H1 (cell line): ENCODE measurements around the gene COL25A1. TPM values are rescaled to one million over a fixed set of nuclear protein-coding genes. Genes with fewer than 3 reads are reported as not detected.

Experiments
- CTCF ChIA-PET: fragments of 300-600 bp; sonication (Branson Sonifier 250); formaldehyde crosslinking; loops from one replicate; lab custom pipeline; 2021; ENCODE audit not compliant: partially characterized antibody; lab: Charles Lee
- POLR2A ChIA-PET: fragments of 300-600 bp; sonication (Branson Sonifier 250); formaldehyde crosslinking; loops from one replicate; lab custom pipeline; 2021; ENCODE audit warnings: inconsistent platforms; ENCODE audit not compliant: partially characterized antibody; lab: Charles Lee
- DNase-seq, 2 experiments: peaks; one replicate each; pipeline versions ENCODE4 v3.0.0 to v3.0.0-alpha.2; 2010 to 2022; ENCODE audit warnings: low spot score in 2 of 2, low read depth in 1 of 2, mixed read lengths in 1 of 2
- FAIRE-seq: peaks from 2 replicates; lab custom pipeline; 2011; peaks lifted over from hg19 to GRCh38; lab: Jason Lieb, UNC
- H2AFZ ChIP-seq: 2 replicates; pipeline ENCODE4 v1.8.1; 2012; ENCODE audit warnings: low read length, inconsistent platforms
- H2AK5ac ChIP-seq: 2 replicates; pipeline ENCODE4 v1.6.1; 2013; ENCODE audit warnings: low read depth, low read length
- H2BK120ac ChIP-seq: replicated peaks from 2 replicates; pipeline ENCODE3; 2013; ENCODE audit warnings: low read depth, low read length, inconsistent platforms
- H2BK12ac ChIP-seq: 2 replicates; pipeline ENCODE4 v1.6.1; 2013; ENCODE audit warnings: low read depth, low read length
- H2BK15ac ChIP-seq: 2 replicates; pipeline ENCODE4 v1.6.1; 2013; ENCODE audit warnings: low read length
- H2BK20ac ChIP-seq: 2 replicates; pipeline ENCODE4 v1.6.1; 2013; ENCODE audit warnings: low read length
- H2BK5ac ChIP-seq: 2 replicates; pipeline ENCODE4 v1.6.1; 2013; ENCODE audit warnings: low read depth, low read length
- H3K14ac ChIP-seq: 2 replicates; pipeline ENCODE4 v1.6.1; 2013; ENCODE audit warnings: inconsistent platforms; ENCODE audit not compliant: insufficient read length
- H3K18ac ChIP-seq: 2 replicates; pipeline ENCODE4 v1.6.1; 2013; ENCODE audit warnings: low read length; ENCODE audit errors: extremely low read depth
- H3K23ac ChIP-seq: 2 replicates; pipeline ENCODE4 v1.6.1; 2013; ENCODE audit warnings: inconsistent platforms; ENCODE audit not compliant: insufficient read length
- H3K23me2 ChIP-seq: 2 replicates; pipeline ENCODE4 v1.6.1; 2013; ENCODE audit warnings: low read depth, low read length
- H3K27ac ChIP-seq: 2 replicates; pipeline ENCODE4 v1.6.1; 2011; ENCODE audit warnings: low read depth, low read length, inconsistent platforms
- H3K27me3 ChIP-seq, 4 experiments: replicated peaks in 1 of 4; 1 replicate in 1 of 4; 2 replicates in 3 of 4; pipeline versions ENCODE4 v1.6.1 to v1.8.1; 2011 to 2013; ENCODE audit warnings: low read length in 3 of 4, mild to moderate bottlenecking in 3 of 4, inconsistent platforms in 2 of 4, mixed read lengths in 2 of 4, moderate library complexity in 1 of 4; ENCODE audit not compliant: control insufficient read depth in 3 of 4, insufficient read depth in 3 of 4; ENCODE audit errors: extremely low read depth in 1 of 4
- H3K36me3 ChIP-seq, 4 experiments: 2 replicates each; pipeline versions ENCODE4 v1.6.1 to v1.8.1; 2011 to 2013; ENCODE audit warnings: mild to moderate bottlenecking in 4 of 4, low read length in 3 of 4, moderate library complexity in 2 of 4, control low read depth in 1 of 4, inconsistent platforms in 1 of 4; ENCODE audit not compliant: insufficient read depth in 4 of 4, control insufficient read depth in 2 of 4
- H3K4ac ChIP-seq: replicated peaks from 2 replicates; pipeline ENCODE3; 2013; ENCODE audit warnings: low read length, low read depth, mixed read lengths, inconsistent platforms; ENCODE audit not compliant: insufficient read length
- H3K4me1 ChIP-seq, 4 experiments: replicated peaks in 1 of 4; 1 replicate in 1 of 4; 2 replicates in 3 of 4; pipeline versions ENCODE4 v1.6.1 to v1.8.1; 2011 to 2013; ENCODE audit warnings: low read length in 3 of 4, inconsistent platforms in 2 of 4, mixed read lengths in 1 of 4; ENCODE audit not compliant: insufficient read depth in 4 of 4, control insufficient read depth in 3 of 4
- H3K4me2 ChIP-seq, 2 experiments: 2 replicates each; pipeline versions ENCODE4 v1.6.1 to v1.8.1; 2011 to 2013; ENCODE audit warnings: low read depth in 2 of 2, low read length in 2 of 2, control low read depth in 1 of 2, inconsistent platforms in 1 of 2, mild to moderate bottlenecking in 1 of 2; ENCODE audit not compliant: insufficient read depth in 1 of 2
- H3K4me3 ChIP-seq, 4 experiments: fragments of 200-600, 300-600 bp in 1 of 4; sonication (generic), shearing (Covaris generic), sonication (Bioruptor Twin) in 1 of 4; 2 replicates each; pipeline versions ENCODE4 v1.5.1 to v1.8.1; 2011 to 2016; ENCODE audit warnings: low read length in 4 of 4, low read depth in 3 of 4, control low read depth in 2 of 4, inconsistent platforms in 2 of 4, mild to moderate bottlenecking in 2 of 4, mixed read lengths in 1 of 4, moderate library complexity in 1 of 4; ENCODE audit not compliant: insufficient read depth in 2 of 4; ENCODE audit errors: extremely low read depth in 1 of 4
- H3K56ac ChIP-seq: replicated peaks from 2 replicates; pipeline ENCODE3; 2013; ENCODE audit warnings: low read depth, mild to moderate bottlenecking, mixed read lengths, low read length, inconsistent platforms; ENCODE audit not compliant: insufficient read length
- H3K79me1 ChIP-seq: 2 replicates; pipeline ENCODE4 v1.6.1; 2013; ENCODE audit warnings: low read depth, low read length, control low read depth
- H3K79me2 ChIP-seq, 2 experiments: 2 replicates each; pipeline versions ENCODE4 v1.6.1 to v1.8.1; 2012 to 2013; ENCODE audit warnings: low read length in 2 of 2, mild to moderate bottlenecking in 2 of 2, inconsistent platforms in 1 of 2; ENCODE audit not compliant: insufficient read depth in 2 of 2, control insufficient read depth in 1 of 2
- H3K9ac ChIP-seq, 4 experiments: replicated peaks in 1 of 4; 1 replicate in 1 of 4; 2 replicates in 3 of 4; pipeline versions ENCODE4 v1.6.1 to v1.8.1; 2011 to 2013; ENCODE audit warnings: low read depth in 3 of 4, low read length in 3 of 4, control low read depth in 2 of 4, mild to moderate bottlenecking in 2 of 4, moderate library complexity in 2 of 4, inconsistent platforms in 1 of 4; ENCODE audit errors: extremely low read depth in 1 of 4
- H3K9me3 ChIP-seq, 2 experiments: 2 replicates each; pipeline versions ENCODE4 v1.6.1 to v1.8.1; 2012 to 2013; ENCODE audit warnings: mild to moderate bottlenecking in 2 of 2, moderate library complexity in 2 of 2, control low read depth in 1 of 2, inconsistent platforms in 1 of 2, low read depth in 1 of 2, low read length in 1 of 2, mixed read lengths in 1 of 2; ENCODE audit not compliant: insufficient read depth in 2 of 2
- H4K20me1 ChIP-seq, 2 experiments: replicated peaks in 1 of 2; 2 replicates each; pipeline versions ENCODE3 to v1.8.1; 2011 to 2013; ENCODE audit warnings: inconsistent platforms in 2 of 2, low read length in 2 of 2, mild to moderate bottlenecking in 1 of 2; ENCODE audit not compliant: insufficient read depth in 2 of 2, control insufficient read depth in 1 of 2
- H4K5ac ChIP-seq: 2 replicates; pipeline ENCODE4 v1.6.1; 2013; ENCODE audit warnings: low read length, low read depth, mixed read lengths, inconsistent platforms; ENCODE audit not compliant: insufficient read length
- H4K8ac ChIP-seq: 2 replicates; pipeline ENCODE4 v1.8.0; 2013; ENCODE audit warnings: mild to moderate bottlenecking, moderate library complexity, low read length, inconsistent platforms; ENCODE audit not compliant: insufficient read depth; ENCODE audit errors: extremely low read depth
- H4K91ac ChIP-seq: replicated peaks from 2 replicates; pipeline ENCODE3; 2013; ENCODE audit warnings: low read length, mixed read lengths, inconsistent platforms; ENCODE audit not compliant: insufficient read length
- CBX5 ChIP-seq: fragments of 300-800, 300-1000 bp; sonication (generic); IDR thresholded peaks from 2 replicates; pipeline ENCODE4 v1.7.1; 2016; ENCODE audit warnings: antibody characterized with exemption, low read length, low read depth
- CHD1 ChIP-seq: IDR thresholded peaks from 2 replicates; pipeline ENCODE4 v1.6.1; 2012; ENCODE audit warnings: low read depth, low read length, improper control_type of control experiment
- CTBP2 ChIP-seq: IDR thresholded peaks from 2 replicates; pipeline ENCODE4 v1.7.0; 2011; ENCODE audit warnings: borderline replicate concordance, mild to moderate bottlenecking, moderate library complexity, mixed read lengths, low read length; ENCODE audit not compliant: insufficient read depth, insufficient read length
- EGR1 ChIP-seq: IDR thresholded peaks from 2 replicates; pipeline ENCODE4 v1.6.1; 2011; ENCODE audit warnings: low read depth, low read length, borderline replicate concordance
- HDAC2 ChIP-seq, 2 experiments: fragments of 300-600 bp in 1 of 2; sonication (generic) in 1 of 2; IDR thresholded peaks; 2 replicates each; pipeline ENCODE4 v1.6.1; 2011 to 2012; ENCODE audit warnings: low read depth in 2 of 2, low read length in 2 of 2, mild to moderate bottlenecking in 2 of 2, moderate library complexity in 2 of 2, borderline replicate concordance in 1 of 2, inconsistent platforms in 1 of 2
- NRF1 ChIP-seq: IDR thresholded peaks from 2 replicates; pipeline ENCODE4 v1.6.1; 2011; ENCODE audit warnings: mild to moderate bottlenecking, low read depth, low read length, improper control_type of control experiment
- RFX5 ChIP-seq: IDR thresholded peaks from 2 replicates; pipeline ENCODE4 v1.6.1; 2011; ENCODE audit warnings: low read depth, low read length, improper control_type of control experiment, borderline replicate concordance
- SIN3A ChIP-seq, 2 experiments: IDR thresholded peaks in 1 of 2; conservative IDR thresholded peaks in 1 of 2; 2 replicates each; pipeline ENCODE4 v1.6.1; 2011 to 2012; ENCODE audit warnings: low read length in 2 of 2, improper control_type of control experiment in 1 of 2, low read depth in 1 of 2, mild to moderate bottlenecking in 1 of 2
- SP4 ChIP-seq: IDR thresholded peaks from 2 replicates; pipeline ENCODE4 v1.6.1; 2012; ENCODE audit warnings: low read length, inconsistent platforms
- YY1 ChIP-seq: IDR thresholded peaks from 2 replicates; pipeline ENCODE4 v1.6.1; 2011; ENCODE audit warnings: low read depth, mild to moderate bottlenecking, low read length
- WGBS, 2 experiments: shearing (Covaris generic) in 1 of 2; methylation state at CpG; one replicate each; pipeline versions ENCODE4 v1.1.6 to v1.1.7; 2013 to 2015; ENCODE audit warnings: low lambda C conversion rate in 2 of 2, mixed read lengths in 2 of 2, inconsistent platforms in 1 of 2, low coverage in 1 of 2, missing lambda C conversion rate in 1 of 2; ENCODE audit not compliant: insufficient replicate concordance in 2 of 2, insufficient coverage in 1 of 2, insufficient read length in 1 of 2; ENCODE audit errors: extremely low coverage in 1 of 2, missing lambda C conversion rate in 1 of 2; 5-methylcytosine and 5-hydroxymethylcytosine counted together
- polyA plus RNA-seq, 7 experiments: library from polyadenylated mRNA; depleted of rRNA in 3 of 7; stranded (reverse) in 5 of 7; unstranded in 2 of 7; fragments of >200 nt in 5 of 7; fragments of 200-250 nt in 2 of 7; gene quantifications; 1 replicate in 5 of 7; 2 replicates in 1 of 7; 4 replicates in 1 of 7; pipeline versions ENCODE4 v1.2.1 to v1.2.3, GENCODE V29; 2011 to 2013; ENCODE audit warnings: missing spikeins in 2 of 7, mixed read lengths in 2 of 7
- total RNA-seq: library from RNA; stranded (reverse); fragmentation: NEBNext Ultra II Directional; extraction: Animal tissue kit (Norgen Biotek cat#: 25700); gene quantifications from 2 replicates; pipeline ENCODE4 v1.2.1, GENCODE V29; 2021
- TF ChIP-seq, protein P1 (sequence below): IDR thresholded peaks from 2 replicates; pipeline ENCODE4 v1.6.1; 2012; ENCODE audit warnings: low read length, inconsistent platforms

COL25A1 gene
- total and polyA plus RNA-seq, 2 of the 8 experiments (the other 6 are each of a cell fraction or from before 2014, with no cell fraction given), result 1.1 to 8.3 TPM

- 65% methylated on average over 1 of the region's 1 CpG; no CpG with 5 or more reads in 1 of the 2 experiments for WGBS, 2 experiments
- no peaks in the 10 kb centered on the region for H3K79me2 ChIP-seq
- H2BK20ac ChIP-seq, result no peak overlapping the region
- ChIA-PET CTCF (no interaction called here), POLR2A (no interaction called here)
- H3K4me3 ChIP-seq, result no peak overlapping the region
- H3K23ac ChIP-seq, result no peak overlapping the region
- no peaks in the 10 kb centered on the region for H3K9me3 ChIP-seq
- H3K9ac ChIP-seq, result no peak overlapping the region
- no peak overlapping the region for H3K18ac ChIP-seq
- H3K4me1 ChIP-seq, result peaks cover 0 to 4% (median 0%) of the 10 kb centered on the region in 4 experiments; a peak in 1 of 7 replicates
- no peak overlapping the region; the same call in 1 of the 2 replicates for H2BK12ac ChIP-seq
- H4K20me1 ChIP-seq, result no peaks in the 10 kb centered on the region
- no peak overlapping the region for H2BK120ac ChIP-seq
- FAIRE-seq (no peak), DNase-seq (no peak)
- no peak overlapping the region for H4K5ac ChIP-seq
- no peak overlapping the region for H3K4ac ChIP-seq
- H2AFZ ChIP-seq, result no peak overlapping the region
- H2BK15ac ChIP-seq, result no peak overlapping the region
- no peak overlapping the region for H3K56ac ChIP-seq
- H3K36me3 ChIP-seq, result no peaks in the 10 kb centered on the region
- H3K27me3 ChIP-seq, result no peaks in the 10 kb centered on the region
- no peak overlapping the region for H3K14ac ChIP-seq
- H2BK5ac ChIP-seq, result no peak overlapping the region
- H4K91ac ChIP-seq, result no peak overlapping the region
- H3K27ac ChIP-seq, result no peak overlapping the region
- no peaks in the 10 kb centered on the region for H3K79me1 ChIP-seq
- no peak overlapping the region for H4K8ac ChIP-seq
- H2AK5ac ChIP-seq, result no peak overlapping the region
- no peak overlapping the region for H3K4me2 ChIP-seq
- no peaks in the 10 kb centered on the region for H3K23me2 ChIP-seq
- TF ChIP-seq RFX5, result no peak
- TF ChIP-seq CTBP2, result no peak
- TF ChIP-seq CBX5, result no peak
- TF ChIP-seq HDAC2 (IDR thresholded peaks at IDR 0.05; ENCODE audit: borderline replicate concordance in 1 of 2, low read depth in 2 of 2, low read length in 2 of 2), result no peak
- TF ChIP-seq YY1, result no peak
- no peak for TF ChIP-seq SP4
- TF ChIP-seq, protein P1, sequence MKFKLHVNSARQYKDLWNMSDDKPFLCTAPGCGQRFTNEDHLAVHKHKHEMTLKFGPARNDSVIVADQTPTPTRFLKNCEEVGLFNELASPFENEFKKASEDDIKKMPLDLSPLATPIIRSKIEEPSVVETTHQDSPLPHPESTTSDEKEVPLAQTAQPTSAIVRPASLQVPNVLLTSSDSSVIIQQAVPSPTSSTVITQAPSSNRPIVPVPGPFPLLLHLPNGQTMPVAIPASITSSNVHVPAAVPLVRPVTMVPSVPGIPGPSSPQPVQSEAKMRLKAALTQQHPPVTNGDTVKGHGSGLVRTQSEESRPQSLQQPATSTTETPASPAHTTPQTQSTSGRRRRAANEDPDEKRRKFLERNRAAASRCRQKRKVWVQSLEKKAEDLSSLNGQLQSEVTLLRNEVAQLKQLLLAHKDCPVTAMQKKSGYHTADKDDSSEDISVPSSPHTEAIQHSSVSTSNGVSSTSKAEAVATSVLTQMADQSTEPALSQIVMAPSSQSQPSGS, result no peak
- no peak for TF ChIP-seq EGR1
- no peak for TF ChIP-seq SIN3A (conservative IDR thresholded peaks at IDR 0.05 in 1 of 2, IDR thresholded peaks at IDR 0.05 in 1 of 2; ENCODE audit: low read depth in 1 of 2, low read length in 2 of 2)
- no peak for TF ChIP-seq CHD1
- TF ChIP-seq NRF1, result no peak
Observed at GRCh38 chr4:108874806-108875205, 427.7 kb downstream of the COL25A1 start.
